Activated effector memory CD4-positive, alpha-beta T cell treated with Interleukin-2 at 50 U/mL for 16 hours (primary cell): ENCODE results near the gene LDLRAP1.

Source experiments
- DNase-seq: peaks from one replicate; pipeline ENCODE4 v3.0.0-alpha.2; 2020

The LDLRAP1 gene

DNA sequence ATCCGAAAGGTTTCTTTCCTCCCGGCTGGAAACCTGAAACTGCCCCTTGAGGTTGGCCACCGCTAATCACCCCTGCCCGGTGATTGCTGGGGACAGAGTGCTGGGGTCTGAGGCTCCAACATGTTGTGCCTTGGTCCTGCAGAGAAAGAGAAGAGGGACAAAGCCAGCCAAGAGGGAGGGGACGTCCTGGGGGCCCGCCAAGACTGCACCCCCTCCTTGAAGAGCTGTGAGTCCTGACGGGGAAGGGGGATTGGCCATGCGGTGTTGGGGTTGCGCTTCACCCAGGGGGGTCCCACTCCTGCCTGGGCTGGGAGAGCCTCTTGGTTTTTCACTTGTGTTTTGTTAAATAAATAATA, 19.5 kb downstream of the LDLRAP1 start:
- no peak for DNase-seq

DNA sequence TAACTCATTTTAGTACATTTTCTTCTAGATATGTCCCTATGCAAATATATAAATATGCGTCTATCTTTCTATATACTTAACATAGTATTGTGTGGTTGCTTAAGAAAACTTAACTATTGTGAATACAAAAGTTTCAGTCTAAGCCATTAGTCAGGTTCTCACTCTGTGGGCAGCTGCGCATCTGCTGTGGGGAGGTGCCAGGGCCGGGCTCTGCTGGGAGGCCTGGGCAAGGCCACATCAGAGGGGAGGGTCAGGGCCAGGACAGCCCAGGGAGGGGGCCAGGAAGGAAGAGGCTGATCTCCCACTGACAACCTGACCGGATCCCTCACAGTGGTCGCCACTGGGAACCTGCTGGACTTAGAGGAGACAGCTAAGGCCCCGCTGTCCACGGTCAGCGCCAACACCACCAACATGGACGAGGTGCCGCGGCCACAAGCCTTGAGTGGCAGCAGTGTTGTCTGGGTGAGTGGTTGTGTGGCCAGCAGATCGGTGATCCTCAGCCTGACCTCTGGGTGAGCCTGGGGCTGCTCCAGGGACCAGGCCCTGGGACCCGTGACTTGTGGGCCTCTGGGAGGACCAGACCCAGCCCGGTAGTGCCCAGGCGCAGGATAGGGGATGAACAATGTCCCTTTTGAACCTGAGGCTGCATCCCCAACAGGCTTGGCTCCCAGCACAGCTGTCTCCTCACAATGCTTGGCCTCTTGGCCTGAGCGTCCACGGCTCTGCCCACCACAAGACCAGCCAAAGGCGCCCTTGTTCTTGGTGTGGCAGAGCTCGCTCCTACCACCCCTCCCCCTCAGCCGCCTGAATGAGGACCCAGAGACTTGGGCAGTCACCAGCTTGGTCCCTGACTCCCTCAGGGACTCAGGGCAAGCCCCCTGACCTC, 20.2 kb downstream of the LDLRAP1 start:
- DNase-seq: no peak

DNA sequence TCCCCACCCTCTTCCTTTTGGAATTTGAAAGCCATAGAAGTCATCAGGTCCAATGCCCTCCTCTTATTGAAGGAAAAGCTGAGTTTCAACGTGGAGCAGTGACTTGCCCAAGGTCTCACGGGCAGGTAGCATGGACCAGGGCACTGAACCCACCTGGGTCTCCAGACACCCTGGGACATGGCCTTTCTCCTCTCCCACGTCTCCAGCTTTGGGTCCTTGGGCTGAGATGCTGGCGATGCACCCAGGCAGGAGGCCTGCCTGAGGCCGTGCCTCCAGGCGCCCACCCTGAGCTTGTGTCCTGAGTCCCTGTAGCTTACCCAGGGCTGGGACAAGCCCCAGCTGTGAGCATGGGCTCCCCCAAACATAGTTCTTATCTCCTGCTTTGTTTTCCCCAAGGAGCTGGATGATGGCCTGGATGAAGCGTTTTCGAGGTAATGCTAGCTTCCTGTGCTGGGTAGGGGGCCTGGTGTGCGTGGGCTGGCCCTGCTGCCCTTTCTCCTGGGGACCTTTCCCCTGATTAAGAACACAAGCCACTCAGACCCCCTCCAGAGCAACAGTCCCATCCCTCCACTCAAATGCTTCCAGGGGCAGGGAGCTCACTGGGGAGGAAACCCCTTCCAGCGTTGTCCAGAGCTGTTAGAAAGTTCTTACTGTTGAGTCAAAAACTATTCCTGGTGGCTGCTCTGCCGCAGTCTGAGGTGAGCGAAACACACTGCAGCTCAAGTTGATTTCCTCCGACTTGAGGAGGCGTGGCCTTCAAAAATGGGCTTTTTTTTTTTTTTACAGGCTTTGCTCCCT, 21.6 kb downstream of the LDLRAP1 start:
- DNase-seq: no peak

DNA sequence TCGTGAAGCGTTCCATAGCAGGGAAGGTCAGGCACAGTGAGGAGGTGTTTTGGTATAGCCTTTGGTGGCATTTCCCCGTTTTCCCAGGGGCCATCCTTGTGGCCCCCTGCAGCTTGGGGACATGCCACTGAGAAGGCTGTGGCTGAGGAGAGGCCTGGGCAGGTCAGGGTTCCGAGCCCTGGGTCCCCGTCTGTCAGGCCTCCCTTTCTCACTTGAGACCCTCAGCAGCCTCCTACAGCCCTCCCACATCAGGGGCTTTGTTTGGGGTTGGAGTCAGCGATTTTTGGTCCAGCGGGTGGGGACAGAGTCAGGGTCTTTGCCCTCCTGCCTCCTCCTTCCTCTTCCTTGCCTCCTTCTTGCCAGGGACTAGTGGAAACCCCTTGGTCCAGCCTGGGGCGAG, 22.2 kb downstream of the LDLRAP1 start:
- no peak for DNase-seq

DNA sequence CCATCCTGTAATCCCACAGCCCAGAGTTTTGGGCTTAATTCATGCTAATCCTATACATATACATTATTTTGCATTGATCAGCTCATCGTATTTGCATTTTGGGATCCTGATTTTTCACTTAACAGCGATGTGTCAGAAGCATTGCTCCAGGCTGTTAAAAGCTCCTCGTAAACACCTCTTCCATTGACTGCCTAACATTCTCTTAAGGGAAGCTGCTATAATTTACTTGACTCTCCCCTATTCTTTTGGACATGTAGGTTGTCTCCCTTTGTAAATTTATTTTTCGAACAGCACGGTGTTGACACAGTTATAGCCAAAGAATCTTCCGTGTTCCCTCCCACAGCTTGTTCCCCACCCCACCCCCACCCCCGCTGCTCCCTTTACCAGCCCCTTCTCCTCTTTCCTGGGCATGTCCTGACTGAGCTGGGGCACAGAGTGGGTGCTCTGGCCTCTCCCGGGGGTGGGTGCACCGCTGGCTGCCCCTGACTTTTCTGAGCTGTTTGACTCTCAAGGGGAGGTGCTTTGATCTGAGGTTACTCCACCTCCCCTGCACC, 22.8 kb downstream of the LDLRAP1 start:
- DNase-seq: no peak

DNA sequence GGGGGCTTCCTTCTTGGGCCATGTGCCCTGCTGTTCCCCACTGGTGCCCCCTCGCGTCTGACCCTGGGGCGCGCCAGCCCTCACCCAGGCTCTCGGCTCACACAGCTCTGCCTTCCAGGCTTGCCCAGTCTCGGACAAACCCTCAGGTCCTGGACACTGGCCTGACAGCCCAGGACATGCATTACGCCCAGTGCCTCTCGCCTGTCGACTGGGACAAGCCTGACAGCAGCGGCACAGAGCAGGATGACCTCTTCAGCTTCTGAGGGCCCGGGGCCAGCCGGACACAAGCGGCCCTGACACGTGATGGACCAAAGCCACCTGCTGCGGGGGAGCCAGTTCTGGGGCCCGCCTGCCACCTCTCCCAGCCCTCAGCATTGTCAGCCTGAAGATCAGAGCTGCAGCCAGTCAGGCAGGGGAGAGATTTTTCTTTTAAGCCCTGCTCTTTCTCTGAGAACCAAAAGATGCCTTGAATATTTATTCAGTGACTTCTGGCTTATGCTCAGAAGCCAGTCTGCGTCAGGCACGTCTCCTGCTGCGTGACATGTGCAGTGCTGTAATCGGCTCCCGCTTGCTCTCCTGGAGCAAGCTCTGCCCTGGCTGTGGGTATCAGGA, 23.4 kb downstream of the LDLRAP1 start:
- DNase-seq: no peak

DNA sequence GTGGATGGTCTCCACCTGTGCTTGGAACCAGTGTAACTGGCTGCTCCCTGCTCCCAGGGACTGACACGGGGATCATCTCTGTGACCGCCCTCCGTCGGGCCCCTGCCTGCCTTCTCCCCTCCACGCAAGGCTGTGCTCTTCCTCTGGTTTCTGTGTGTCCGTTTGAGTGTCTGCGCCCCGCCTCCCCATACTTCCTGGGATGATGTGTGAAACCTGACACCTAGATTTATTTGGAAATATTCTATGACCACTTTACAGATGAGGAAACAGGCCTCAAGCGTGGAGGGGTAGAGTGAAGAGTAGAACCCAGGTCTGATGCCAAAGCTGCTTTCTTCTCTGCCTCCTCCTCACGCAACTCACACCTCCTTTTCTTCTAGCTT, 24.3 kb downstream of the LDLRAP1 start:
- DNase-seq: no peak

DNA sequence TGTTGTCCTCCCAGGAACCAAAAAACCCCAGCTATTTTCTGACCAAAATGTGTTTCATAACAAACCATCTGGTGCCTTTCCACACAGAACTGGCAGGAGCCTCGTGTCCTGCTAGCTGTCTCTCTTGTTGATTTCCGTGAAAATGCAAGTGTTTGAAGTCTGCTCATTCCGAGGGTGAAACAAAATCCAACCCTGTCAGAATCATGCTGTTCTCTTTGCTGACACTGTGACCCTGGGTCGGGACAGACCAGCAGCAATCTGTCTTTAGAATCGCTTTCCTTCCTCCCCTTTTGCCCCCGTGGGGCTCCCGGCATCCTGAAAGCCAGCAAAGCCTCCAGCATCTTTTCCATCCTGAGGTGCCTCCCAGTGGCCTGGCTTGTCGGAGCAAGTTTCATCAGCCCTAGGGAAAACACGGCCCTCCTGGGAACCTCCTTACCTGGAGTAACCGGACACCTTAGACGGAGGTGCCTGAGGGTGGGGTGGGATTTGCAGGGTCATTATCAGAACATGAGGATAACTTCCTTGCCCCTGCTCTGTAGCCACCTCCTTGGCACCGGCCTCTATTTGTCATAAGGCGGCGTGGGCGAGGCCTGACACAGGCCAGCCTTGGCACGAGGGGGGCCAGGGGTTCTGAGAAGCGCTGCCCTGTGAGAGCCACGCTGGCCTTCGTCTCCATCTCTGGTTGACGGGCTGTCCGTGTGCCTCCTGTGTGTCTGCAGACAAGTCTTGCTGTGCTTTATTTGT, 24.9 kb downstream of the LDLRAP1 start:
- no peak for DNase-seq

DNA sequence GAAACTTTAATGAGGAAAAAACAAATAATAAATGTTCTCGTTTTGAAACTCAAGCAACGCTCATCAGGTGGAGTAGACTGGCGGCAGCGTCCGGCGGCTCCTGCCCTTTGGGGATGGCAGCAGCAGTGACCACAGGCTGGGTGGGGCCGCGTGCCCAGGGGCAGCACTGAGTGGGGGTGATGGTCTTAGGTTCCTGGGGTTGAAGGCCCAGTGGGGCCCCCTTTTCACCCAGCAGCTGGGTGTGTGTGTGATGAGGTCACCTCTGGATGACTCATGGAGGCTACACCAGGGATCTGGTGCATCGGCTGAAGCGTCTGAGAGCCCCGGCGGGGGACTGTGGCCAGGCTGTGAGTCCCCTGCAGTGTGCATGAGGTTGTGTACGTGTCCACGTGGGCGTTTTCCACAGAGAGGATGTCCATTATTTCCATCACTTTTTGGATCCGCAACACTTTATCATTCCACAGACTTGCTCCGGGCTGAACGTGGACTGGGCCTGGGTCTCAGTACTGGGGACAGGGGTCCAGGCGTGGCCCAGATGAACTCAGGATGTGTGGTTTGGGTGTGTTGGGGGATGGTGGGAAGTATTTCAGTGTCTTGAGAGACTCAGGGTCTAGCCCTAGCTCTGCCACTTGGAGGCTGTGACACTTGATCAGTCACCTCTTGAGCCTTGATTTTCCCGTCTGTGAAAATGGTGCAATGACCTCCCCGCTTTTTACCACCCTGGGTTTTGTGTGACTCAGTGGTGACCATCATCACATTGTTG, 25.6 kb downstream of the LDLRAP1 start:
- DNase-seq: no peak

DNA sequence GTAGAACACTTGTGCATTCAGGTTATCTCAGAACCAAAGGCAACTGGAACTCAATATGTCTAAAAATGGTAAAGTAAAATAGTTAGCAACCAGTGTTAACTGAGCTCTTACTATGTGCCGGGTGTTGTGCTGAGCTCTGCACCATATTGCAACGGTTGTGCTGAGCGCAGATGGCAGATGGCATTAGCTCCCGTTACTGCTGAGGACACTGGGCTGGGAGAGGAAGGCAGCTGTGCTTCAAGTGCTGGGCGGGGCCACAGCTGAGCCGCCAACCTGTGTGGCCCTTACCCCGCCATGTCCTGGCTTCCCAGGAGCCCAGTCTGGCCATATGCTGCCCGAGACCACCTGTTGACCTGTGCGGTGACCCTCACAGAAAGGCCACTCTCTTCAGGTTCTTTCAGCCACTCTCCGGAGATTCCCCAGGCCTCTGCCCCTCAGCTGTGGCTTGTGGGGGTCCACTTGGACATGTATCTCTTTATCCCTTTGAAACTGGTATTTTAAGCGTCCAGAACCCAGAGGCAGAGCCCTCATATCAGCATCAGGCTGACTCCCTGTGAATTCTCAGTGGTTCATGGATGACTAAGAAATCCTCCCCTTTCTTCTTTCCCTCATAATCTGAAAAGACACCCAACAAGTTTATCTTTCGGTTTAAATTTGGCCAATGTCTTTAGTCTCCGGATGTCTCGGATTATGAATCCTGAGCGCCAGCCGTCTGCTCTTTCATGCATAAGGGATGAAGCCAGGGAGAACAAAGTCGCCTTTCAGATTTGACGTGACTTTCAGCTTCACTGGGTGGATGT, 26.4 kb downstream of the LDLRAP1 start:
- no peak for DNase-seq

DNA sequence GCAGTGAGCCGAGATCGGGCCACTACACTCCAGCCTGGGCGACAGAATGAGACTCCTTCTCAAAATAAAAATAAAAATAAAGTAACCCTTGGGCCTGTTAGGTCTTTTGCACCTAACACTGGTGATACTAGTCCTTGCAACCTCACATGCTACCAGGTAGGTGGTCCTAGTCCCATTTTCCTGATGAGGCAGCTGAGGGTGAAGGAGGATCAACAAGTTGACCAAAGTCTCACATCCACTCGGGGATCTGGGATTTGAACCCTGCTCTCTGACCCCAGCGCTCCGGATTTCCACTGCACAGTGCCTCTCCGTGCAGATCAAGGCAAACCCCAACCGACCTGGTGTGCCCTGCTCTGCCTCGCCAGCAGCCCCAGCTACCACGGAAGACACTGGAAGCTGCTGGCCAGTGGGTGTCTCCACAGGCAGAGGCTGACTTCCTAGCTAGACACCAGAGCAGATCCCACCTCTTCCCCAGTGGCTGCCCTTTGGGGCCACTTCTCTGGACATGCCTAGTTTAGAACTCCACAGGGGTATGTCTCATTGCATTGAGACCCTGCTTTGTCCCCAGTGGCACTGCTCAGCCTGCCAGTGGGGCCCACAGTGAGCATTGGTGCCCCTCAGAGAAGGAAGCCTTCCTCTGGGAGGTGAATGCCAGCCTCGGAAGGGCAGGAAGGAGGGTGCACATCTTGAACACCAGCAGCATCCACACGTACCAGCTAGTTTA, 27.6 kb downstream of the LDLRAP1 start:
- DNase-seq: no peak

DNA sequence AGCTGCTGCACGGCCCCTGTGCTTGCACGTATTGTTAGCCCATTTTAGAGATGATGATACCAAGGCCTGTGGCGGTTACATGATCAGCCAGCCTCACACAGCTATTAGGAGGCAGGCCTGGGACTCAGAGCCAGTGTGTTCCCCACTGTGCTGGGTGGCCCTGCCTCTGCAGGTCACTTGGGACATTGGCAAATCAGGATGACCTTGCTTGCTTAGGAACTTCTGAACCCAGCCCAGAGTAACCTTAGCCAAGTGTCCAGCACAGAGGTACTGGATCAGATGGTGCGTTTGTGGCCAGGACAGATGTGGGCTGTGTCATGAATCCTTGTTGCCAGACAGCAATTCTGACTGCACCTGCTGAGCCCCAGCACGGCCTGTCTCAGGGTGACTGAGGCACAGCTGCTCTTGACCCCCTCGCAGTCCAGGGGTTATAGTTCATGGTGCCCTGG, 28.1 kb downstream of the LDLRAP1 start:
- DNase-seq: no peak

DNA sequence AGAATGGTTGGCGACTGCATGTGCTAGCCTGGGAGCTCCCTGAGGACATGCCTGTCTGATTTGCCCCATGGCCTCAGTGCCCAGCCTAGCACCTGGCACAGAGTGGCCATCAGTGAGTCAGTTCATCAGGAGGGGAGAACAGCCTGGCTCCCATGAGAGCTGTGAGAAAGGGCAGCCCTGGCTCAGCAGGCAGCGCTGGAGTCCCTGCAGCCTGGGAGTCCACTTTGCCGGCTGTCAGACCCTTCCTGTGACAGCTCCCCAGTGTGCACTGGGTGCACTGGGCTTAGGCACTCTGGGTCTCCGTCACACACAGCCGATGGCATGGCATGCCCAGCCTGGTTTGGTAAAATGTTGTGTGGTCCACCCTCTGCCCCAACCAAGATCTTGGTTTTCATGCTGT, 28.7 kb downstream of the LDLRAP1 start:
- no peak for DNase-seq

DNA sequence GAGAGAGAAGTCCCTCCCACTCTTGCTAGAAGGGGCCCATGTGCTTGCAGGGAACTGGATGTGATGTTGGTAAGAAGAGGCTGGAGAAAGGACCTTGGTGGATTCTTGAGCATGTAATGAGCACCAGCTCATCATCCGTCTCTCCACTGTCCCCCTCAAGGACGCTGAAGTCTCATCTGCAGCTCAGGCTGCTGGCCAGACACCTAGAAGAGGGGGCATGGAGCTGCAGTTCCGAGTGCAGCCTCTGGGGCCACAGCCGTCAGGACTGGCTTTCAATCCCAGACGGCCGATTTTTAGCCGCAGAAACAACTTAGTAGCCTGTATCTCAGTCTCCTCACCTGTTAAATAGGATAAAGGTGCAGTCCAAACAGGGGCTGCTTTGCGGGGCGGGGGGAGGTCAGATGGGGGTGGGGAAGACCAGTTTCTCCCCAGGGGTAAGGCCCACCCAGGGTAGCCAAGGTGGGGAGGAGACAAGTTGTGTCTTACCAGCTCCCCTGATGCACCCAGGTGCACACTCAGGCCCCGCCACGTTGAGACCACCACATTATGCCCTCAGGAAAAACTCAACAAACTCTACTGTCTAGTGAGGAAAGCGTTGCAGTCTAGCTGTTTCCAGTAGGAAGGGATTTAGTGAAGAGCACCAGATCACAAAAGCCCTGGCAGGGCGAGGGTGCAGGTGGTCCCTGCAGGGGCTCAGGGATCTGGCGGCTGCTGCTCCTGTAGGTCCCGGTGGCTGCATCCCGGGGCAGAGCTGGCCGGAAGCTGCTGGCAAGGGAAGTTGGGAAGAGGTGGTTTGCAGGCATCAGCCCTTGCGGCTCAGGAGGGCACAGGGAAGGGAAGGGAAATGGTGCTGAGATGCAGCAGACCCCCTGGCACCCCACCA, 29.5 kb downstream of the LDLRAP1 start:
- DNase-seq: peak; percentile 31

DNA sequence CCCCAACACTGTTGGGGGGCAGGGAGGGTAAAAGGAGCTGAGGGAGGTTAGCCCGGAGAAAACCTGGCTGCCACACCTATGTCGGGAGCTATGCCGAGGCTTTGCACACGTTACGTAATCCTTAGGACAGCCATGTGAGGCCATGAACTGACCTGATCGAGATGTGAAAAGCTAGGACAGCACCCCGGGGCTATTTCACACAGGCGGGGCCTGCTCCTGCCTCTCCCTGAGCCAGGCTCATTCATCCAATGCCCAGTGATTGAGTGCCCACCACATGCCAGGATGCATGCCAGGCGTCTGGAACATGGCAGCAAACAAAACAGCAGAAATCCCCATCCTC, 30.2 kb downstream of the LDLRAP1 start:
- DNase-seq: no peak

DNA sequence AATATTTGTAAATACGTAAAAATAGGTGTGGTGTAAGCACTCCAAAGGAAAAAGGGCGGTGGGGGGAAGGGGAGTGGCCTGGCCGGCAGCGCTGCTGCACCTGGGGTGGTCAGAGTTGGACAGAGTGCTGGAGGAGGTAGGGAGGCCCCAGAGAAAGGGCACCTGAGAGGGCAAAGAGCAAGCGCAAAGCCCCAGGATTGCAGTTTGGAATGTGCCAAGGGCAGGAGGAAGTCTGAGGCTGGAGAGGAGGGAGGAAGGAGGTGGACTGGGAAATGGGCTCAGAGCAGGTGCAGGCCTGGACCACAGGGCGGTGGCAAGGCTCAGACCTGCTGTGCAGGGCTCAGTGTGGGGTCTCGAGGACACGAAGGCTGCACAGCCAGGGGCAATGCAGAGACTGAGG, 30.6 kb downstream of the LDLRAP1 start:
- DNase-seq: no peak

DNA sequence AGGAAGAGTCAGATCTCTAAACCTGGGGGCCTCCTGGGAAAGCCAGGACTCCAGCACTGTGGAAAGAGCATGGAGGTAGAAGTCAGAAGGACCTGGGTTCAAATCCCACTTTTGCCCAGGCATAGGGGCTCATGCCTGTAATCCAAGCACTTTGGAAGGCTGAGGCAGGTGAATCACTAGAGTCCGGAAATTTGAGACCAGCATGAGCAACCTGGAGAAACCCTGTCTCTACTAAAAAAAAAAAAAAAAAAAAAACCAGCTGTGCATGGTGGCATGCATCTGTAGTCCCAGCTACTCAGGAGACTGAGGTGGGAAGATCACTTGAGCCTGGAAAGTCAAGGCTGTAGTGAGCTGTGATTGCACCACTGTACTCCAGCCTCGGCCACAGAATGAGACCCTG, 31.8 kb downstream of the LDLRAP1 start:
- no peak for DNase-seq

DNA sequence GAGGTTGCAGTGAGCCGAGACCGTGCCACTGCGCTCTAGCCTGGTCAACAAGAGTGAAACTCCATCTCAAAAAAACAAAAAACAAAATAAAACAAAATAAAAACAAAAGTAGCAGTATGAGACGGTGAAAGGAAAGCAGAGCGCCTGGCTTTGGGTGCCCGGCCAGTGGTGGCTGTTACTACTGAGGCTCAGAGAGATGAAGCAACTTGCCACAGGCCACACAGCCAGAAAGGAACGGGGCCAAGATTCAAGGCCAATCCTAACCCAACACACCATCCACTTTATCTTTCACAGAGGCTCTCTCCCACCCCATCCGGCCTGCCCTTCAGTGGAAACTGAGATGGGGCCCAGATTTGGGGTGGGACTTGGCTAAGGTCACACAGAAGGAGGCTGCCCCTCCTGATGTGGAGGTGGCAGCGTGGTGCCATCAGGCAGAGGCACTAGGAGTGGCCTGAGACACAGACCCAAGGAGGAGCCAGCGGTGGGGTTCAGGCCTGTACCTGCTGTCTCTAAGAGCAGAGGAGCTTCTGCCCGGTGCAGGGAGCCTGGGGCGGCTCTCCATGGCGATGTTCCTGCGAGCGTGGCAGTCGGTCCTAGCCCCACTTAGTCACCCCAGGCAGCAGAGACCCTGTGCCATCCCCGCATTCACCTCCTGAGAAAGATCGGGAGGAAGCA, 33.2 kb downstream of the LDLRAP1 start:
- no peak for DNase-seq
